KMS-11 (cell line): ENCODE results near the gene HOATZ.

Experiments
- H2AFZ ChIP-seq: fragments of 200-600 bp; sonication (generic); 2 replicates; pipeline ENCODE4 v1.6.1; 2016; ENCODE audit warnings: antibody characterized with exemption, mixed run types, low read depth
- H3K27ac ChIP-seq: fragments of 200-600 bp; sonication (generic); 2 replicates; pipeline ENCODE4 v1.6.1; 2016; ENCODE audit warnings: mild to moderate bottlenecking, mixed run types
- H3K27me3 ChIP-seq: fragments of 200-600 bp; sonication (generic); 2 replicates; pipeline ENCODE4 v1.6.1; 2017; ENCODE audit warnings: mild to moderate bottlenecking, low read depth, mixed run types, moderate library complexity; ENCODE audit not compliant: insufficient read depth
- H3K36me3 ChIP-seq: fragments of 200-600 bp; sonication (generic); 2 replicates; pipeline ENCODE4 v1.6.1; 2017; ENCODE audit warnings: mild to moderate bottlenecking, mixed run types; ENCODE audit not compliant: insufficient read depth
- H3K4me1 ChIP-seq: fragments of 200-600 bp; sonication (generic); 2 replicates; pipeline ENCODE4 v1.6.1; 2016; ENCODE audit warnings: mild to moderate bottlenecking, low read depth, mixed run types; ENCODE audit not compliant: poor library complexity, severe bottlenecking
- H3K4me2 ChIP-seq: fragments of 200-600 bp; sonication (generic); 2 replicates; pipeline ENCODE4 v1.7.0; 2016; ENCODE audit warnings: mild to moderate bottlenecking, mixed run types
- H3K4me3 ChIP-seq: fragments of 200-600 bp; sonication (generic); IDR thresholded peaks from 2 replicates; pipeline ENCODE4 v1.6.1; 2017; ENCODE audit warnings: low read depth, low read length, mixed read lengths; ENCODE audit not compliant: insufficient read depth
- H3K79me2 ChIP-seq: fragments of 200-600 bp; sonication (generic); 2 replicates; pipeline ENCODE4 v1.6.1; 2016; ENCODE audit warnings: low read depth, mixed run types; ENCODE audit not compliant: insufficient read depth
- H3K9ac ChIP-seq: fragments of 200-600 bp; sonication (generic); 2 replicates; pipeline ENCODE4 v1.6.1; 2016; ENCODE audit warnings: mild to moderate bottlenecking, mixed run types
- H4K20me1 ChIP-seq: fragments of 200-600 bp; sonication (generic); 2 replicates; pipeline ENCODE4 v1.6.1; 2016; ENCODE audit warnings: mild to moderate bottlenecking, mixed run types; ENCODE audit not compliant: insufficient read depth
- TF ChIP-seq, protein P1 (sequence below): fragments of 200-600 bp; sonication (generic); conservative IDR thresholded peaks from 2 replicates; pipeline ENCODE4 v1.6.1; 2017; ENCODE audit warnings: low read depth, mild to moderate bottlenecking, antibody characterized with exemption, low read length, moderate library complexity, mixed read lengths

The HOATZ gene

DNA sequence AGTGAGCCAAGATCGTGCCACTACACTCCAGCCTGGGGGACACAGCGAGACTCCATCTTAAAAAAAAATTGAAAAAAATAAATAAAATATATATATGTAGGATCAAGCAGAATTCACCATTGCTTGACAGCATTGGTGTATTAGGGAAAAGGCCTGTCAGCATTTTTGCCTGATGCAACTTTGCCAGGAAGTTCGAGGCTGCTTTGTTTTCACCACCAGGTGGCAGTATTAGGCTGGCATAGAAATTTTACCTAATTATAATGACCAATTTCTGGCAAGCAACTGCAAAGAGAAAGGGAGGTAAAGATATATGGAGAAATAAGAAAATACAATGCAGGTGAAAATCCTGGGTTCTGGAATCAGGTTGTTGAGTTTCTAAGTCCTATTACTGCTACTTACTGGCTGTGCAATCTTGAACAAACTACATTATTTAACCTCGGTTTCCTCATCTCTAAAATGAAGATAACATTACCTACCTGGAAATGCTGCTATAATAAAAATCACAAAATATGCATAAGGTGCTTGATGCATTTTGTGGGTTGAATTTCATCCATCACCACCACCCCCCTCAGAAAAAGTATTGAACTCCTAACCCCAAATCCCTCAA lies 50.6 kb downstream of the HOATZ start:
- H2AFZ ChIP-seq, result no peak overlapping the region
- H3K79me2 ChIP-seq, result no peaks in the 10 kb centered on the region
- peaks cover 17% of the 10 kb centered on the region for H3K4me1 ChIP-seq
- no peak overlapping the region for H3K4me3 ChIP-seq
- H3K9ac ChIP-seq, result no peak overlapping the region
- H3K4me2 ChIP-seq, result no peak overlapping the region
- H3K36me3 ChIP-seq, result no peaks in the 10 kb centered on the region
- H3K27ac ChIP-seq, result no peak overlapping the region
- H4K20me1 ChIP-seq, result no peaks in the 10 kb centered on the region
- TF ChIP-seq, protein P1, sequence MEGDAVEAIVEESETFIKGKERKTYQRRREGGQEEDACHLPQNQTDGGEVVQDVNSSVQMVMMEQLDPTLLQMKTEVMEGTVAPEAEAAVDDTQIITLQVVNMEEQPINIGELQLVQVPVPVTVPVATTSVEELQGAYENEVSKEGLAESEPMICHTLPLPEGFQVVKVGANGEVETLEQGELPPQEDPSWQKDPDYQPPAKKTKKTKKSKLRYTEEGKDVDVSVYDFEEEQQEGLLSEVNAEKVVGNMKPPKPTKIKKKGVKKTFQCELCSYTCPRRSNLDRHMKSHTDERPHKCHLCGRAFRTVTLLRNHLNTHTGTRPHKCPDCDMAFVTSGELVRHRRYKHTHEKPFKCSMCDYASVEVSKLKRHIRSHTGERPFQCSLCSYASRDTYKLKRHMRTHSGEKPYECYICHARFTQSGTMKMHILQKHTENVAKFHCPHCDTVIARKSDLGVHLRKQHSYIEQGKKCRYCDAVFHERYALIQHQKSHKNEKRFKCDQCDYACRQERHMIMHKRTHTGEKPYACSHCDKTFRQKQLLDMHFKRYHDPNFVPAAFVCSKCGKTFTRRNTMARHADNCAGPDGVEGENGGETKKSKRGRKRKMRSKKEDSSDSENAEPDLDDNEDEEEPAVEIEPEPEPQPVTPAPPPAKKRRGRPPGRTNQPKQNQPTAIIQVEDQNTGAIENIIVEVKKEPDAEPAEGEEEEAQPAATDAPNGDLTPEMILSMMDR, result peak; percentile 69
- no peaks in the 10 kb centered on the region for H3K27me3 ChIP-seq

DNA sequence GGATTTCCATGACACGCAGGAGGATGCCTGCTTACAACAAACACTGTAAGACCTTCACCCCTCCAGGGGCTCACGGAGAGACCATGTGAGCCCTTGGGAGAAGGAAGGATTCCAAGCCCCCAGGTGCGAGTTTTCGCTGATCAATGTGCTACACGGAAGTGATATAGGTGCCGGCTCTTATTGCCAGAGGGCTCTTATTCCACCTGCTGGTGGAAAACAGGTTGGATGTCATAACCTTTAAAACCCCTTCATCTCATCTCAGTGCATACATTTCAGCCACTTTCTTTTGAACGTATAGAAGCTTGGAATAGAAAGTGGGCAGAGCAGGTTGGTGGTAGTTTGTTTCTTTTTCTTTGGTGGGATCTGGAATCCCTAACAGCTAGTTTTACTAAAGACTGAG lies 51.7 kb downstream of the HOATZ start:
- H3K79me2 ChIP-seq, result no peaks in the 10 kb centered on the region
- TF ChIP-seq, protein P1, result no peak
- H3K4me1 ChIP-seq, result peaks cover 17% of the 10 kb centered on the region
- no peak overlapping the region for H3K4me2 ChIP-seq
- no peak overlapping the region for H2AFZ ChIP-seq
- no peaks in the 10 kb centered on the region for H3K27me3 ChIP-seq
- H3K4me3 ChIP-seq, result no peak overlapping the region
- no peak overlapping the region for H3K9ac ChIP-seq
- no peak overlapping the region for H3K27ac ChIP-seq
- H4K20me1 ChIP-seq, result no peaks in the 10 kb centered on the region
- no peaks in the 10 kb centered on the region for H3K36me3 ChIP-seq

GRCh38 chr11:111569476-111569875 lies 54.9 kb downstream of the HOATZ start:
- H4K20me1 ChIP-seq, result no peaks in the 10 kb centered on the region
- no peaks in the 10 kb centered on the region for H3K36me3 ChIP-seq
- no peak overlapping the region for H3K4me3 ChIP-seq
- no peaks in the 10 kb centered on the region for H3K27me3 ChIP-seq
- TF ChIP-seq, protein P1, result no peak
- H3K9ac ChIP-seq, result no peak overlapping the region
- H3K27ac ChIP-seq, result no peak overlapping the region
- no peak overlapping the region for H2AFZ ChIP-seq
- no peak overlapping the region for H3K4me2 ChIP-seq
- H3K4me1 ChIP-seq, result peaks cover 17% of the 10 kb centered on the region
- H3K79me2 ChIP-seq, result no peaks in the 10 kb centered on the region

DNA sequence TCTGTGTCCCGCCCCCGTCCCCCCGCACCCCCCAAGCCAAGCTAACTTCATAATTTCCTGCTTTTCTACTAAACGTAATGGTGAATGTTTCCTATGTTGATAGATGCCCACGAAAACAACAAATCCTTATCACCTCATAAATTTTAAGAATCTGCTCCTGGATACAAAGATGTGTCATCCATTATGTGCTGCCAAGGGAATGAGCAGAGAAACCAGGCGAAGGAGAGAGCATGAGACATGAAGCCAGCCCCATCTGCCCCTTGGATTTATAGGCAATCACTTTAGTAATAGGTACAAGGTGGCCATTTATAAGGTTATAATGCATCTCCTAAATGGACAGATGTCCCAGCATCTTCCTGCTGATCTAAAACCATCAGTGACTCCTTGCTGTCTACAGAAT lies 56.2 kb downstream of the HOATZ start:
- no peak overlapping the region for H3K9ac ChIP-seq
- no peaks in the 10 kb centered on the region for H3K79me2 ChIP-seq
- H3K36me3 ChIP-seq, result no peaks in the 10 kb centered on the region
- H3K4me1 ChIP-seq, result peaks cover 6% of the 10 kb centered on the region
- no peak overlapping the region for H3K27ac ChIP-seq
- H3K4me2 ChIP-seq, result no peak overlapping the region
- TF ChIP-seq, protein P1, result no peak
- H4K20me1 ChIP-seq, result no peaks in the 10 kb centered on the region
- no peak overlapping the region for H3K4me3 ChIP-seq
- no peaks in the 10 kb centered on the region for H3K27me3 ChIP-seq
- H2AFZ ChIP-seq, result no peak overlapping the region
